ENCODE results near the gene TRIO.

Gene TRIO

DNA sequence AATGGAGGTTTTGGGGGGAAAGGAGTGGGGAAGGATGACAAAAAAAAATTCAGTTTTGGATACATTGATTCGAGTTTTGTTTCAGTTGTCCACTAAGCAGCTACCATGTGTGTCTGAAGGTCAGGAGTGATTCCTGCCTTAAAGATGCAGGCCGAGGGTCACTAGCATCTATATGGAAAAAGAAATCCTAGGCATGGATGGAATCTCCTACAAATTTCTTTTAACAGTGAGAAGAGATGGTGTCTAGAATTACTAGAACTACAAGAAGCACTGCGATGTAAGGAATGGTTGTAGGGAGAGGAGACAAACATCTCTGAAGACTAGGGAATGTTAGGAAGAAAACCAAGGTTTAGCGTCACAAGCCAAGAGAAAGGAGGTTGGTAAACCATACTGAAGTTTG, 19.6 kb upstream of the TRIO start:
- ATAC-seq, result no peak

DNA sequence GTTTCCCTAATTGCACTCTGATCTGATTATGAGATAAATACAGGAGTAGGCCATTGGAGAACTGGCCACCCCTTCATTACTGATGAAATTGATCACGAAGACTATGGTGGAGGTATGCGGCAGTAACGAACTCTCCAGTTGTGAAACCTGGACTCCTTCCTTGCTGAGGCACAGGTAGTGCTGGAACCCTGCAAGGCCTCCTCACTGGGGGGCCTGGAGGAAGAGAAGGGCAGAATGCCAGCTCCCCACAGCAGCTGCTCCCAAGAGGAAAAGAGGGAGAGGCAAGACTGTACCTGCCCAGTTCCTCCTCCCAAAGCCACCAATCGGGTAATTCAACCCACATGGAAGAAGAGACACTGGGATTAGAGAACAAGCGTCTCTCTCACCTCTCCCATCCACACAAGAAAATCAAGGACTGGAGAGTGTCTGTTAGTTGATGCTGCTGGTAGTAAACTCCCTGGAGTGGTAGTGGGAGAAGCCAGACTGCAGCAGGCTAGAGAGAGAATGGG, 19.1 kb upstream of the TRIO start:
- no peak for ATAC-seq

DNA sequence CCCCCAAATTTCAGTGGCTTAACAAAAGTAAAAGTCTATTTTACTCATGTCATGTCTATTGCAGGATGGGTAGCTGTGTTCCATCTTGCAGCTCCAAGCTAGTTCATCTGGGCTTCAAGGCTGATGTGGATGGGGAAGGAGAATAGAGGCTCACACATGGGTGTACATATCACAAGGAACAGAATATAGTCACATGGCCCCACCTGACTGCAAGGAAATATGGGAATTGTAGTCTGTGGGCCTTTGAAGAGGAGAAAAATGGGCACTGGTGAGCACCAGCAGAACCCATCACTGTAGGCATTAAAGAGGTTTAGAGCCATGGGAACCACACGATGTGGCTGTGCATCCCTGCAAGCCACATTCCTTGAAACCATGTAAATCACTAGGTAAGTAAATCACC, 17.9 kb upstream of the TRIO start:
- no peak for ATAC-seq

DNA sequence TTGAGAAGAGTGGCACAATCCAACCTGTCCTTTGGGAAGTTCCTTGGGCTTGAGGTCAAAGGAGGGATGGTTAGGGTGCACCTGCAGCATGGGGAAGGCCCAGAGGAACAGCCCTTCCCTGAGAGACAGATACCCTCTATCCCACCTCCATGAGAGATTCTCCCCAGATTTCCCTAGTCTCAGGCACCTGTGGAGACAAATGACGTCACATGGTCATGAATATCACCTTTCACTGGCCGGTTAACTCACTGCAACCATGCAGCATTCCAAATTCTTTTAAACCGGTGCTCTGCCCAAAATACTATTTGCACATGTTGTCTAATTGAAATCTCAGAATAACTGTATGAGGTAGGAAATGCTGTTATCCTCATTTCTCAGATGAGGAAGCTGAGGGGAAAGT, 15.6 kb upstream of the TRIO start:
- no peak for ATAC-seq

DNA sequence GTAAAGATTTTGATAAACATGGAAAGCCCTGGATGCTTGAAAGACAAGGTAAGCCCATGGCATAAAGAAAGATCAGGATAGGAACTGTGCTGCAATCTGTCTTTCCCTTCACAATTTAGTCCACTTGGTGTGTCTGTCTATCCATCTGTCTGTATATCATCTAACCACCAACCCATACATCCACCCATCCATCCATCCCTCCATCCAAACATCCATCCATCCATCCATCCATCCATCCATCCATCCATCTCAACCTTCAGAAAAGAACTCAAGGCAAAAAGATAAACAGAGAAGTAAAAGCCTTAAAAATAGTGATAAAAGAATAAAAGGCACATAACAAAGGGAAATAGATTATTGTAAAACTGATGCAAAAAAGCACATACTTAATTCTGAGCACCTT, 15.1 kb upstream of the TRIO start:
- no peak for ATAC-seq

DNA sequence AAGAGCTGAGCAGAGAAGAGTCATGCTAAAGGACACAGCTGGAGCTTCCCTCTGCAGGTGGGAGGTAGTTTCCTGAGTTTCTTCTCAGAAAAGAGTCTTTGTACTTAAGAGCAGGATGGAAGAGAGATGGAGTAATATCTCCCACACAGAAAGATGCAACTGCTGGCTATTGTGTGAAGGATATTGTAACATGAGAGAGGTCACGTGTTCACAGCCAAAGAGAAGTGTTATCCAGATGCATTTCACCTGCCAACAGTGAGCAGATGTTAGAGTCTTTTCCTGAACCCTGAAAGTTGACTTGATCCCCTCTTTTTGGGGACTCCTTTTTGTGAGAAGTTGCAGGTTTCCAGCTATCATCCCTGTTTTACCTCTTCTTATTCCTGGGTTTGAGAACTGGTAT, 14.0 kb upstream of the TRIO start:
- ATAC-seq, result no peak

DNA sequence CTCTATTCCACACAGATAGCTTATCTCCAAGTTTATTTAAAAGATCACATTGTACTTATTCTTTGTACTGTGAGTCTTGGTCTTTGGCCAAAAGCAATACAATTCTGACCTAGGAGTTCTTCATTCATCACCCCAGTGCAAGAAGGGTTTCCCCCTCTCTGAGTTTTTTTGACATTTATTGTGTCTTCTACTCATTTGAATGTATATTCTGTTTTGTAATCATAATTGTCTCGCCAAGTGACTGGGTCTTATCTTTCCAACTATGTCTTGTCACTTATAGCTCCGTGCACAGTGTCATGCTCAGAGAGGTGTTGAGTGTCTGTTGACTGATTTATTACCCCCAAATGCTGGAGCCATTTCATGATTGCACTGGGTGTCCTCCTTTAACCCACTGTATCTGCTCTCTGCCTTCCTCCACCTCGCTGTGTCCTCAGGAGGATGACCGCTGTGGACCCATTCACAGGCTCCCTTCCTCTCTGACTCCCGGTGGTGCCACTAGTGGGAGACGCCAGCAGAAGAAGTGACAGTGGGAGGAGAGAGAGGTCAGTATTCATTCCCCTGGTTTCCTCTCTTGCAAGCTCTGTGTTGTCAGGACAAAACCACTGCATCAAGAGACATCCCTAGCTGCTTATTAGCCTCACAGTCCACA, 11.2 kb upstream of the TRIO start:
- ATAC-seq, result no peak

DNA sequence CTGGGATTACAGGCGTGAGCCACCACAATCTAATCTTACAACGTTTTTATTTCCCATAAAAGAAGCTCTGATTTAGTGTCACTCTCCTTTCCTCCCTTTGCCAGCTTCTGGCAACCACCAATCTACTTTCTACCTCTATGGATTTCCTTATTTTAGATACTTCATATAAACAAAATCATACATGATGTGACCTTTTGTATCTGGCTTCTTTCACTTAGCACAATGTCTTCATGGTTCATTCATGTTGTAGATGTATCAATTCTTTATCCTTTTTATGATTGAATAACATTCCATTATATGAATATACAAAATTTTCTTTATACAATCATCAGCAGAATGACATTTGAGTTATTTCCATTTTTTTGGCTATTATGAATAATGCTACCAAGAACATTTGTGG, 9.7 kb upstream of the TRIO start:
- ATAC-seq, result no peak

DNA sequence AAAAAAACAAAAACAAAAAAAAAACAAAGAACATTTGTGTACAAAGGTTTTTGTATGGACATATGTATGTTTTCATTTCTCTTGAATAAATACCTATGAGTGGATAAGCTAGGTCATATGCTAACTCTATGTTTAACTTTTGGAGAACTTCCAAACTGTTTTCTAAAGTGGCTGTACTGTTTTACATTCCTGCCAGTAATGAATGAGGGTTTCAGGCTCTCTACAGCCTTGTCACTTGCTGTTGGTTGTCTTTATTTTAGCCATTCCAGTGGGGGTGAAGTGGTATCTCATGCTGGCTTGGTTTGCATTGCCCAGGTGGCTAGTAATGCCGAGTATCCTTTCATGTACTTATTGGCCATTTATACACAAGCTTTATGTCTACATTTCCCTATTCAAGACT, 9.1 kb upstream of the TRIO start:
- no peak for ATAC-seq

DNA sequence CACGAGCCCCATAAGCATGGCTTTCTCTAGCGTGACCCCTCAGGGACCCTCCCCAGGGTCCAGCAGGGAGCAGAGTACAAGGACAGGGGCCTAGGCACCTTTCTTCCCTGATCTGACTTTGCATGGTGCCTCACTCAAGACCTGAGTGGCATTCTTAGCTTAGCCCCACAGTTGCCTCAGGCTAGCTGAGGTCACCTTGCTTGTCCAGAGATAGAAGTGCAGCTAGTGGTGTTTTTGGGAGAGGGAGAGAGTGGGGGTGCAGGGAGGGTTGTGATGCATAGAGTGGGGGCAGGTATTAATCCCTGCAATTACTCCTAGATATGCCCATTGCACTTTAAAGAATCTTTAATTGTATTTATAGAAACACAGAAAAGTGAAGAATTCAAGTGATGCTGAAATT, 8.4 kb upstream of the TRIO start:
- ATAC-seq, result no peak

DNA sequence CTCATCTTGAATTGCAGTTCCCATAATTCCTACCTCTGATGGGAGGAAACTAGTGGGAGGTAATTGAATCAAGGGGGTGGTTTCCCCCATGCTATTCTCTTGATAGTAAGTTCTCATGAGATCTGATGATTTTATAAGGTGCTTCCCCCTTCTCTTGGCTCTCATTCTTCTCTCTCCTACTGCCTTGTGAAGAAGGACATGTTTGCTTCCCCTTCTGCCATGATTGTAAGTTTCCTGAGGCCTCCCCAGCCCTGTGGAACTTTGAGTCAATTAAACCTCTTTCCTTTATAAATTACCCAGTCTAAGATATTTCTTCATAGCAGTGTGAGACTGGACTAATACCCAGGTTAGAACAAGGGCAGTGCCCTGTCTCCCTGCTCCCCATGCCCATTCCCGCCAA, 7.5 kb upstream of the TRIO start:
- no peak for ATAC-seq

DNA sequence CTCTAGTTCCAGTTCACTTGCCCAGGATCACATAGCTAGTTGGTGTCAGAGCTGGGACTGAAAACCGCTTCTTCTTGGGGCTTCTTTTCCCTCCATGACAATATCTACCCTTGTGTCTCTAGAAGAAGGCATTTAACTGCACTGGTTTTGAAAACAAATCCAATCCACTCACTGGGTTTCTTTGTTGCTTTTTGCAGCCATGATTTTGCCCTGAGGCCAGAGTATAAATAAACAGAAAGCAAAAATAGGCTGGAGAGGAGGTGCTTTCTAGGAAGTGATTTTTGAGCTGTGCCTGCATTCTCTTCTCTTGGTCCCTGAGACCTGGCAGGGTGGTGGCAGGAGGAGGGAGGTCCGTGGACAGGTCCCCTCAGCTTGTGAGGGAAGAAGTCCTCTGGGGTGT, 6.9 kb upstream of the TRIO start:
- no peak for ATAC-seq

DNA sequence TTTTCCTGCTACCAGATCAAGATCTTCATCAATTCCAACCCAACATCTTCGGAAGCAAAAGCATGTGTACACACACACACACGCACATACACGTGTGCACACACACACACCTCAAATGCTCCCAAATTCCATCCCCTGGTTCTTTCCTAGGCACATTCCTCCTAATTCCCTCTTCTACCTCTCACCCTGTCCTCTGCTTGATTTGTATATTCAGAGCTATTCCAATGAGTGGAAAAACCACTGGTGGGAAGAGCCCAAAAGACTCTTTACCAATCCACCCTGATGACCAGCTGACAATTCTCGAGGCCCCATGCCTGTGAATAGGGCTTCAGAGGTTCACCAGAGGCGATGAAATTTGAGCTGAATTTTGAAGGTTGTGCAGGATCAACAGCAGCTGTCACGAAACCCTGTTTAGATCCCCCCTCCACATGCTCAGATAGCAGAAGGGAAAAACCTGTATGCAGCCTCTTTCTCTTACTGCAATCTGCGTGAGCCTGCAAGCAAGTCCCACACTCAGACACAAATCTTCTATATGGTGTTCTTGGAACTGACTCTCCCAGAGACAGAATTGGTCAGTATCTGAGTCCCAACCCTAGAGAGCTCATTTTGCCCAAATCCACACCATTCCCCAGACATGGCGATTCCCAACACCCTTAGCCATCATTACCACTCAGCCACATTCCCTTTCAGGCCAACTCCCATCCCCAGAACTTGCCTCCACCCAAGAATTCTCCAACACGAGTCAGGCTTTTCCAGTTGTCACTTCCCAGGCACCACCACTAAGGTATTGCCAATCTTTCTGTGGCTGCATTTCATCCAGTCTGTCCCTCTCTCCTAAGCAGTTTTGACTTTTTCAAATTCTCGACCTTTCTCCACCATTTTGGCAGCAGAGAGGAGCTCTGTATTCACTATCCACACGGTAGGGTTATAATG, 4.3 kb upstream of the TRIO start:
- ATAC-seq, result no peak

DNA sequence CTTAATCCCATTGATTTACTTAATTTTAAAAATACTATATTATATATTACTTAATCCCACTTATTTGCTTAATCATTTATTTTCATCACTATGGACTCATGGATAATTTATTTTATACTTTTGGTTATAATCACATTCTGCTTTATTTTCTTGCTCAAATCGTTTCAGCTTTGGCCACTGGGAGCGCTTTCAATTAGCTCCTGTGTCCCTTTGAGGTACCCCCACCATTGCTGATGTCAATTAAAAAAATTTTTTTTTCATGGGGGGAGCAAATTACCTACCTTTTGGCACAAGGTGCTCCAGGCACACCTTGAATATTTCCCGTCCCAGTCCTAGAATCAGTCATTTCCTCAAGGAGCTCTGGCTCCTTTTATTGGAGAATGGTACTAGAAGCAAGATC, 1.4 kb upstream of the TRIO start:
- no peak for ATAC-seq

DNA sequence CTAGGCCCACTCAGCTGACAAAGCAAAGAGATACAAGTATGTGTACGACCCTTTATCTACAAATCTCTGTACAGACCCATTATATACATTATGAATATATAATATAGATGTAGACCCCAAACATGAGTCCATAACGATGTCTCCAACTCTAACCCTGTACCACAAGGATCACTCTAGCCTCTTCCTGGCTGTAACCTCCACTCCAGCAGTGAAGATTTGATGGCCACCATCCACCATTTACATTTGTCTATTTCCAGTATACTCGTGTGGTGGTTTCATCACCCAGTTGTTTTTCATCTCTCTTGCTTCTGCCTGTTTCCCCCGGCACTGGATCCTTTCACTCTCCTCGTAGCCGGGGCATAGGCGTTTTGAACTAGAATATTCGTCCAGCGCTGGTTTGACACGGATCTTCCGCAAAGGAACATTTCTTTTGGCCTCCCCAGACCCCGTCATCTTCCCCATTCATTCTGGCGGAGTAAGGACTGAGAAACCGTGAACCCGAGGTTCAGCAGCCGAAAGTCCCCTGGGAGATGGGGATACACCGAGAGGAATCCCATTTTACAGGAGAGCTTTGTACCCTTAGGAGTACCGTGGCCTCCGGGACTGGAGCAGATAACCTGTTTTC, 828 bp upstream of the TRIO start:
- no peak for ATAC-seq

DNA sequence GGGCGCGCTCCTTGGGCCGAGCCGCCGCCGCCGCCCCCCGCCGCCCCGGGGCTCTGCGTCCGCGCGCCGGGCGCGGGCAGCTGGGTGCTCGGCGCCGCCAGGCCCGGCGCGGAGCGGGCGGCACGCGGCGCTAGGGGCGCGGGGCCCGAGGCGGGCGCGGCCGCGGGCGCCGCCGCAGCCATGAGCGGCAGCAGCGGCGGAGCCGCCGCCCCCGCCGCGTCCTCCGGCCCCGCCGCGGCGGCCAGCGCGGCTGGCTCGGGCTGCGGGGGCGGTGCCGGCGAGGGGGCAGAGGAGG, 351 bp downstream of the TRIO start:
- peak; percentile 1 to 3 for ATAC-seq

DNA sequence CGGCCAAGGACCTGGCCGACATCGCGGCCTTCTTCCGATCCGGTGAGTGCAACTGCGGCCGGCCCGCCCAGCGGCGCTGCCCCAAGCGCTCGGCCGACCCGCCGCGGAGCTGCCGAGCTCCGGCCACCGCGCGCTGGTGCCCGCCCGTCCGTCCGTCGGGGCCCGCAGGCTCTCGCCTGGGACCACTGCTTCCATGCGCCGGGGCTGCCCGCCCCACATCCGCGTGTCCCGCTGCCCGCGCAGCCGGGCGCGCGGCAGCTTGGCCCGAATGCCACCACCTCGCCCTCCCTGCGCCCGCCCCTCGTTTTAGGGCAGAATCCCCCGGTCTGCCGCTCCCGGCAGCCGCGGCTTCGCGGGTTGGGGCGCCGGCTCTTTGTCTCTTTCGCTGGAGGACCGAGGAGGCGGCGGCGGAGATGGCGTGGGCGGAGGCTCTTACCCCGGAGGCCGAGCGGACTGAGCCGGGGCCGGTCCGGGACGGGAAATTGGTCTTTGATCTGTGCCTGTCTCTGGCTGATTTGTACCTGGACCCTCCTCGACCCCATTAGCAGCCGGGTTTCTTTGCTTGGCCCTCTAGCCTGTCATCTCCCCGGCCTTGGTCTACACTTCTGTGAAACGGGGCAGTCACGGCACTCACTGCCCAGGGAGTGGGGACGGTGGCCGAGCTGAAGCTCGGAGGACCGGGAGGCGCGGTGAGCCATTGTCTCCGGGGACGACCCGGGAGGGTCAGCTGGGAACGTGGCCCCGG, 871 bp downstream of the TRIO start:
- ATAC-seq, result no peak

DNA sequence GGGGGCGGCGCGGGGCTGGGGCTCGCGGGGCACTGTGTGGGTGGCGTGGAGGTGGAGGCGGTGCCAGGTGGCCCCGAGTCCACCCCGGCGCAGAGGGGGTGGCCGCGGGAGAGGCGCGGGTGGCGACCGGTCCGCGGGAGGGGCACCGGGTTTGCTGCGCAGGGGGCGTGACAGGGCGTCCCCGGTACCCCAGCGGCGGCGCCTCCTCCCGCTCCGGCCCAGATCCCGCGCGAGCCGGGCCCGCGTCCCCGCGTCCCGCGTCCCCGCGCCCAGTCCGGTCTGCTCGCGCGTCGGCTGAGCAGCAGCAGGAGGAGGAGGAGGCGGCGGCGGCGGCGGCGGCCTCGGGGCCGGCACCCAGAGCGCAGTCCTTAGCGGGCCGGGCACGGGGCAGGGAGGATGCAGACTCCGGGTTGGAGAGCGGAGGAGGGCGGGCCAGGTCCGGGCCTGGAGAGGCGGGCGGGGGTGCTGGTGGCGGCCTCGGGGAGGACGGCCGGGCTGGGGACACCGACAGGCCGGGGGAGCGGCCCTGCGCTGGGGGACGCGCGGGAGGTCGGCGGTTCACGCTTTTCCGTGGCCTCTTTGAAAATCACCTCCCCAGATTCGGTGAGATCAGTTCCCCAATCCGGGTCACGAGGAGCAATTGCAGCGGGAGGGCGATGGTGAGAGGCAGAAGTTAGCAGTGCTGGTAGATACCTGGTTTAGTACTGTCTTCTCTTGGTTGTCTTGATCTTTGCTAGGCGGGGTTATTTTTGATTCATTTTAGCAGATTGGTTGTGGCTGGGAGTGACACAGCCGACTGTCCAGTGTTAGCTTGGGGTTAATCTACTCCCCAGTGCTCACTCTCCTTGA, 1.7 kb downstream of the TRIO start:
- ATAC-seq, result peak; percentile 50 to 57

DNA sequence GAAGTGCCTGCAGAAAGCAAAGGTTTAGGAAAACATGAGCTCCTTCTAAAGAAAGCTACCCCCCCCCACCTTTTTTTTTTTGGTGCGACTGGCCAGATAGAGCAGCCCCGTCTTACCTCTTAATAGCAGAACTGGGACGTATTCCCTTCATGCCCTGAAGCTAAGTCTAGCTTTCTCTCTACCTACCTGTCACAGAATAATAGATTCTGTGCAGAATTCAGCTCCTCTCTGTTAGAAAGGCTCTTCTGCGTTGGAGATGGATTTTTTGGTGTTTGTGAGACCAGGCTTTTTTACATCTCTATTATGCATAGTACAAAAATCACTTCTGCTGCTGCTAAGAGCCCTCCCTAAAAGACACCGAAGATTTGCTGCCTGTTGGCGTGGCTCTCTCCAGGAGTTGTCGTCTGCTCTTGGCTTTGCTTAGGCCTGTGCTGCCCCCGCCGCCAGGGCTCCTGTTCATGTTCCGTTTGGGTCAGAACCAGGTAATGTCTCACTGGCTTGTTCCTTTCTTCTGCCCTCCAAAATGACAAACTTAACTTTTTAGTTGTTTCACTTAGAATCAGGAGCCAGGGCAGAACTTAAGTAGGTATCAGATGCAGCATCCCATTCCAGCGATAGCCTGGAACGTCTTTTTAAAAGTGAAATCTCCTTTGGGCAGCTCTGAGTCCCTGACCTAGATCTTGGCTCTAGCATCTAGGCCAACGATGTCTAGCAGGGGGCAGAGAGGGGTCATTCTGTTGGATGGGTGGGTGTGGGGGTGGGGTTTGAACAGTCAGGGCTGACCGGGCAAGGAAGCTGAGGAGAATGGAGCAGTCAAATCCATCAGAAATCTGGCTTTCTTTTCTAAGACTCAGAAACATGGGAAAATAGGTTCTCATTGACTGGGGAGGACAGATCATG, 2.5 kb downstream of the TRIO start:
- no peak for ATAC-seq

DNA sequence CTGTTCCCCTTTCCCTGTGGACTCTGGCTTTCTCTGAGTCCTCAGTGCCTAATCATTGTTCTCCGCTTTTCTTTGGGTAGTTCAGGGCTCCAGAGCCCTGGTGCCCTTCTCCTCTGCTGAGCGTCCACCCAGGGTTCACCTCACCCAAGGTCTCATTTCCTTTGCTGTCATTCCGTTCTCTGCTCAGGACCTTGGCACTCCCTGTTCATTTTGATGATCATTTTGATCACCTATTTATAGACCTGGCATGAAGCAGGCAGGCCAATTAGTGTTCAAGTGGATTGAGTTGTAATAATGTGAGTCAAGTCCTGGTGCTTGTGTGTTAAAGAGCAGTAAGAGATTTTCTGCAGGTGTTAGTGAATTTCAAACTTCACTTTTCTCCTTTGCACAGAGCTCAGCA, 3.6 kb downstream of the TRIO start:
- no peak for ATAC-seq

DNA sequence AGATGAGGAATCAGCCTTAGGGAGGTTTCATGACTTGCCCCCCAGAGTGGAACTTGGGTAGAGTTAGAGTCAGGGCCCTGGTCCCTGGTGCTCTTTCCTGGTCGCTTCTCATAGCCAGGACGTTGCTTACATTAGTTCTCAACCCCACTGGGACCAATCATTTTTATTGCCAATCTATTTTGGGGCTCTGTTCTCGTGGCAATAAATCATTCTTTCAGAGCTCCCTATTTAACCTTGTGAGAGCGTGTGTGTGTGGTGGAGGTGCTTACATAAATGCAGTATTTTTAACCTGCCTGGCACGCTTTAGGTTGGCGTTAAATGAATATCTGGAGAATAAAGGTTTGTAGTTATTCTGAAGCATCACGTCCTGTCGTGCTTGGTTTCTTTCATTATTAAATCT, 4.1 kb downstream of the TRIO start:
- no peak for ATAC-seq

Measured in activated CD4-positive, CD25-positive, alpha-beta regulatory T cell treated with anti-CD3 and anti-CD28 coated beads, Interleukin-2, amount 50 U/mL, for 24 hours (primary cell).